GM12878 (cell line): ENCODE results near the gene NOP16. TPM values are rescaled to one million over a fixed set of nuclear protein-coding genes. Genes with fewer than 3 reads are reported as not detected.

ENCODE experiments used
- ATAC-seq: fragments of 200-7000 bp; cut with Tn5 transposase; 3 replicates; pipeline ENCODE4 v1.9.1; 2020; ENCODE audit warnings: mild to moderate bottlenecking, moderate library complexity
- BruUV-seq: library from RNA; stranded (reverse); fragments of 400-500 nt; replicated peaks from 2 replicates; lab custom pipeline; 2021; lab: Mats Ljungman, UMichigan
- CTCF ChIA-PET: fragments of 300-600 bp; sonication (Branson Sonifier 250); formaldehyde crosslinking; extraction: SDS; loops from one replicate; lab custom pipeline; 2021; ENCODE audit warnings: inconsistent platforms; lab: Yijun Ruan, JAX
- POLR2A ChIA-PET: fragments of 350-600 bp; formaldehyde crosslinking; extraction: SDS; loops from one replicate; lab custom pipeline; 2021; ENCODE audit warnings: inconsistent platforms; lab: Charles Lee
- RAD21 ChIA-PET: fragments of 300-600 bp; sonication (Branson Sonifier 250); formaldehyde crosslinking; loops from one replicate; lab custom pipeline; 2023; ENCODE audit warnings: antibody characterized with exemption; ENCODE audit not compliant: unreplicated experiment; lab: Charles Lee
- SMC1A ChIA-PET: fragments of 300-600 bp; sonication (Branson Sonifier 250); formaldehyde crosslinking; loops from one replicate; lab custom pipeline; 2023; ENCODE audit not compliant: unreplicated experiment, uncharacterized antibody; lab: Charles Lee
- DNase-seq: peaks from one replicate; pipeline ENCODE4 v3.0.0-alpha.2; 2011; ENCODE audit warnings: low read depth, low spot score
- FAIRE-seq: peaks from 3 replicates; lab custom pipeline; 2011; peaks lifted over from hg19 to GRCh38; lab: Jason Lieb, UNC
- H2AFZ ChIP-seq: 2 replicates; pipeline ENCODE4 v1.6.0; 2011; ENCODE audit warnings: low read depth, low read length, control low read depth; ENCODE audit not compliant: control insufficient read depth
- H3K27ac ChIP-seq: 2 replicates; pipeline ENCODE4 v1.5.1; 2011; ENCODE audit warnings: control low read depth; ENCODE audit not compliant: control insufficient read depth, insufficient read depth
- H3K27me3 ChIP-seq, 2 experiments: replicated peaks in 1 of 2; 2 replicates each; pipeline versions ENCODE4 v1.6.0 to v1.6.1; 2011; ENCODE audit warnings: low read length in 1 of 2; ENCODE audit not compliant: control insufficient read depth in 2 of 2, insufficient read depth in 2 of 2
- H3K36me3 ChIP-seq, 2 experiments: 2 replicates each; pipeline ENCODE4 v1.5.1; 2011; ENCODE audit warnings: low read length in 1 of 2; ENCODE audit not compliant: control insufficient read depth in 2 of 2, insufficient read depth in 2 of 2
- H3K4me1 ChIP-seq: 2 replicates; pipeline ENCODE4 v1.6.1; 2011; ENCODE audit warnings: mild to moderate bottlenecking, low read length, moderate library complexity, mixed read lengths; ENCODE audit not compliant: control insufficient read depth, insufficient read depth
- H3K4me2 ChIP-seq: 2 replicates; pipeline ENCODE4 v1.6.0; 2011; ENCODE audit warnings: control low read depth; ENCODE audit not compliant: control insufficient read depth, insufficient read depth
- H3K4me3 ChIP-seq: fragments of 200-600 bp; sonication (generic); 2 replicates; pipeline ENCODE4 v1.5.1; 2016
- H3K79me2 ChIP-seq: 2 replicates; pipeline ENCODE4 v1.6.0; 2011; ENCODE audit warnings: low read length; ENCODE audit not compliant: control insufficient read depth, insufficient read depth
- H3K9ac ChIP-seq: 2 replicates; pipeline ENCODE4 v1.8.0; 2011; ENCODE audit warnings: low read length, control low read depth, mixed read lengths; ENCODE audit not compliant: control insufficient read depth, insufficient read depth
- H3K9me3 ChIP-seq: replicated peaks from 3 replicates; pipeline ENCODE4 v1.5.1; 2011; ENCODE audit warnings: mild to moderate bottlenecking, low read length; ENCODE audit not compliant: control insufficient read depth, insufficient read depth
- H4K20me1 ChIP-seq: 2 replicates; pipeline ENCODE4 v1.6.0; 2011; ENCODE audit not compliant: control insufficient read depth, insufficient read depth
- CHD2 ChIP-seq: IDR thresholded peaks from 2 replicates; pipeline ENCODE4 v1.6.1; 2011; ENCODE audit warnings: low read depth, low read length, improper control_type of control experiment, borderline replicate concordance
- MLLT1 ChIP-seq: fragments of 450-650 bp; IDR thresholded peaks from 2 replicates; pipeline ENCODE4 v1.6.1; 2016; ENCODE audit warnings: mild to moderate bottlenecking
- PBX3 ChIP-seq: IDR thresholded peaks from 2 replicates; pipeline ENCODE4 v1.6.1; 2011; ENCODE audit warnings: mild to moderate bottlenecking, low read depth, low read length, moderate library complexity; ENCODE audit not compliant: insufficient replicate concordance
- RB1 ChIP-seq: fragments of 450-650 bp; formaldehyde crosslinking; IDR thresholded peaks from 2 replicates; pipeline ENCODE4 v1.6.1; 2017; ENCODE audit warnings: mild to moderate bottlenecking, borderline replicate concordance
- RUNX3 ChIP-seq: IDR thresholded peaks from 2 replicates; pipeline ENCODE4 v1.6.1; 2012; ENCODE audit warnings: low read length, inconsistent platforms
- ZNF217 ChIP-seq: fragments of 450-650 bp; IDR thresholded peaks from 2 replicates; pipeline ENCODE4 v1.6.1; 2017; ENCODE audit warnings: antibody characterized with exemption, mild to moderate bottlenecking
- ZNF274 ChIP-seq: IDR thresholded peaks from one replicate; pipeline ENCODE4 v1.8.0; 2011; ENCODE audit not compliant: insufficient read length, insufficient read depth
- WGBS: methylation state at CpG from one replicate; pipeline ENCODE4 v1.1.6; 2016; ENCODE audit warnings: low lambda C conversion rate; ENCODE audit not compliant: insufficient replicate concordance, insufficient coverage; ENCODE audit errors: missing lambda C conversion rate; 5-methylcytosine and 5-hydroxymethylcytosine counted together
- in situ Hi-C: fragments of 300-500 bp; cut with MboI; formaldehyde crosslinking; loops from 9 replicates; pipeline ENCODE4 v1.14.3; 2018; ENCODE audit warnings: mixed read lengths
- intact Hi-C: fragments of 100-400 bp; cut with micrococcal nuclease; formaldehyde crosslinking; loops from one replicate; pipeline ENCODE4 v1.14.2; 2022; ENCODE audit not compliant: unreplicated experiment
- polyA plus RNA-seq, 11 experiments: library from polyadenylated mRNA; depleted of rRNA in 4 of 11; unstranded in 6 of 11; stranded (reverse) in 5 of 11; fragments of >200 nt; fragmentation: Nextera tagmentation in 4 of 11; fragmentation: Illumina TruSeq in 1 of 11; extraction: Ambion mirVana in 4 of 11; extraction: Trizol in 1 of 11; gene quantifications; 1 replicate in 1 of 11; 2 replicates in 10 of 11; pipeline versions ENCODE4 v1.2.1 to v1.2.3, GENCODE V29; 2011 to 2016; ENCODE audit warnings: inconsistent platforms in 2 of 11, missing spikeins in 2 of 11, low read depth in 1 of 11
- total RNA-seq, 4 experiments: library from RNA; depleted of rRNA in 3 of 4; stranded (reverse); fragments of >200 nt in 3 of 4; fragmentation: Illumina TruSeq in 1 of 4; extraction: Trizol in 1 of 4; gene quantifications; 2 replicates each; pipeline versions ENCODE4 v1.2.1 to v1.2.3, GENCODE V29; 2013 to 2021
- TF ChIP-seq, protein P1 (sequence below): fragments of 450-650 bp; formaldehyde crosslinking; IDR thresholded peaks from 2 replicates; pipeline ENCODE4 v1.5.0; 2022; ENCODE audit warnings: mild to moderate bottlenecking, missing genetic modification characterization

NOP16 gene
- total and polyA plus RNA-seq, 10 of the 15 experiments (the other 5 are each of a cell fraction or from before 2014, with no cell fraction given): 50.3 to 276 (median 116) TPM

DNA sequence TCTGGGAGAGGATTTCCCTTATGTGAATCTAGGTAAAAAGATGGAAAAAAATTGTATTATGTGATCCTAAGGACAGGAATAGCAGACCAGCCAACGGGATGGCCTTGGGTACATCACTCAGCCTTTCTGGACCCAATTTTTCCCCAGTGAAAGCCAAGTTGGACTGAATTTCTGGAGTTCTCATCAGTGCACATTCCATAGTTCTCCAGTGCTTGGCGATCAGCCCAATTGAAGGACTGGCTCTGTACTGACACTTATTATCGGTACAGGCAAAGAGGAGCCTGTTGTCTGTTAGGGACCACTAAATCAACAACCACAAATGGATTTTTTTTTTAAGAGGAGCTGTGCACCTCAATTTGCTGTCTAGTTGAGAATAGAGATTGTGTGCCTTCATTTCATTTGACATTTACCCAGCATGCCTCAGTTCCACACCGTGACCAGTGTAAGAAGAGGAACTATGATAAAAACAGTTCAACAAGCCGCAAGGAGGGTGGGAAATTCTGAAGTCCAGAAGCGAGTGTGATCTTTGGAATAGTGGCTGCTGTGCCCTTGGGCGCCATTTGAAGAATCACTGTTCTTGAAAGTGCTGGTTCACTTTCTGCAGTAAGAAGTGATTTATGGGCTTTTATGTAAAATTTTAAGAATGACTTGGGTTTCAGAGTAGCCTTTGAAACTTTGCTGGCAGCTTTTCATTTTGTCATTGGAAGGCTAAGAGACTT, 15.1 kb downstream of the NOP16 start:
- POLR2A ChIA-PET: interaction anchor here (0.6 to 1.5 kb wide), 2 partner anchors 12 to 64 kb away, joined by 4 to 5 read pairs; partner anchors contain the start of gene KIAA1191

GRCh38 chr5:176371621-176372539, 16.5 kb downstream of the NOP16 start:
- Histone ChIP-seq H3K36me3 (peaks cover 0 to 3% of the 10 kb centered on the region in 2 experiments; a peak in 1 of 4 replicates), H3K27ac (no peak overlapping the region), H2AFZ (no peak overlapping the region), H3K4me1 (no peaks in the 10 kb centered on the region), H3K4me2 (no peak overlapping the region), H3K4me3 (no peak overlapping the region), H3K79me2 (no peaks in the 10 kb centered on the region), H3K9me3 (no peaks in the 10 kb centered on the region), H4K20me1 (no peaks in the 10 kb centered on the region), H3K27me3 (no peaks in the 10 kb centered on the region), H3K9ac (no peak overlapping the region)
- in situ Hi-C loops: no loop called here
- ChIA-PET CTCF (no interaction called here), SMC1A (no interaction called here), POLR2A (no interaction called here), RAD21 (interaction anchor here (0.8 kb wide), 1 partner anchor 387 kb away, joined by 3 read pairs; no protein-coding TSS in a partner anchor)
- ATAC-seq: no peak
- intact Hi-C loops: no loop called here
- DNase-seq: no peak
- no peak for FAIRE-seq
- WGBS: 87% methylated on average over 13 of the region's 13 CpGs
- no TSS peak for BruUV-seq
- TF ChIP-seq, protein P1, sequence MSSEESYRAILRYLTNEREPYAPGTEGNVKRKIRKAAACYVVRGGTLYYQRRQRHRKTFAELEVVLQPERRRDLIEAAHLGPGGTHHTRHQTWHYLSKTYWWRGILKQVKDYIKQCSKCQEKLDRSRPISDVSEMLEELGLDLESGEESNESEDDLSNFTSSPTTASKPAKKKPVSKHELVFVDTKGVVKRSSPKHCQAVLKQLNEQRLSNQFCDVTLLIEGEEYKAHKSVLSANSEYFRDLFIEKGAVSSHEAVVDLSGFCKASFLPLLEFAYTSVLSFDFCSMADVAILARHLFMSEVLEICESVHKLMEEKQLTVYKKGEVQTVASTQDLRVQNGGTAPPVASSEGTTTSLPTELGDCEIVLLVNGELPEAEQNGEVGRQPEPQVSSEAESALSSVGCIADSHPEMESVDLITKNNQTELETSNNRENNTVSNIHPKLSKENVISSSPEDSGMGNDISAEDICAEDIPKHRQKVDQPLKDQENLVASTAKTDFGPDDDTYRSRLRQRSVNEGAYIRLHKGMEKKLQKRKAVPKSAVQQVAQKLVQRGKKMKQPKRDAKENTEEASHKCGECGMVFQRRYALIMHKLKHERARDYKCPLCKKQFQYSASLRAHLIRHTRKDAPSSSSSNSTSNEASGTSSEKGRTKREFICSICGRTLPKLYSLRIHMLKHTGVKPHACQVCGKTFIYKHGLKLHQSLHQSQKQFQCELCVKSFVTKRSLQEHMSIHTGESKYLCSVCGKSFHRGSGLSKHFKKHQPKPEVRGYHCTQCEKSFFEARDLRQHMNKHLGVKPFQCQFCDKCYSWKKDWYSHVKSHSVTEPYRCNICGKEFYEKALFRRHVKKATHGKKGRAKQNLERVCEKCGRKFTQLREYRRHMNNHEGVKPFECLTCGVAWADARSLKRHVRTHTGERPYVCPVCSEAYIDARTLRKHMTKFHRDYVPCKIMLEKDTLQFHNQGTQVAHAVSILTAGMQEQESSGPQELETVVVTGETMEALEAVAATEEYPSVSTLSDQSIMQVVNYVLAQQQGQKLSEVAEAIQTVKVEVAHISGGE (CRISPR knock-in tag): no peak
- no peak for TF ChIP-seq PBX3
- no peak for TF ChIP-seq RB1
- TF ChIP-seq MLLT1: no peak
- no peak for TF ChIP-seq ZNF274
- no peak for TF ChIP-seq ZNF217

More for the DNA sequence above, 15.1 kb downstream of the NOP16 start:
- Histone ChIP-seq H3K27me3 (no peaks in the 10 kb centered on the region), H4K20me1 (no peaks in the 10 kb centered on the region), H3K27ac (no peak overlapping the region), H3K9ac (no peak overlapping the region), H3K4me1 (no peaks in the 10 kb centered on the region), H2AFZ (no peak overlapping the region), H3K9me3 (no peaks in the 10 kb centered on the region), H3K4me2 (no peak overlapping the region), H3K36me3 (peaks cover 0 to 3% of the 10 kb centered on the region in 2 experiments; a peak in 1 of 4 replicates), H3K79me2 (no peaks in the 10 kb centered on the region), H3K4me3 (no peak overlapping the region)
- intact Hi-C loops (no loop called here), in situ Hi-C loops (no loop called here)
- SMC1A ChIA-PET: no interaction called here
- ATAC-seq (peak; percentile 57), DNase-seq (no peak), FAIRE-seq (no peak)
- TF ChIP-seq CHD2 (no peak), RUNX3 (peak; percentile 20; the same call in 1 of the 2 replicates)
- 48% methylated on average over 7 of the region's 7 CpGs for WGBS
- RAD21 ChIA-PET: no interaction called here
- BruUV-seq: no TSS peak
- CTCF ChIA-PET: no interaction called here
